Mesendoderm (in vitro differentiated cells): ENCODE data around the gene SLC12A8.
A peak's percentile ranks its signal among the peaks of the same experiment; 100 is the strongest.

Experiments
- DNase-seq: peaks from one replicate; pipeline ENCODE4 v3.0.0; 2013
- H2AK5ac ChIP-seq: 2 replicates; pipeline ENCODE4 v1.6.1; 2013; ENCODE audit warnings: low read length, inconsistent platforms
- H2BK120ac ChIP-seq: 2 replicates; pipeline ENCODE4 v1.6.1; 2013; ENCODE audit warnings: low read depth, mild to moderate bottlenecking, low read length, moderate library complexity, mixed read lengths
- H2BK15ac ChIP-seq: replicated peaks from 2 replicates; pipeline ENCODE4 v1.6.1; 2013; ENCODE audit warnings: low read depth, mild to moderate bottlenecking, moderate library complexity
- H2BK5ac ChIP-seq: 2 replicates; pipeline ENCODE4 v1.6.1; 2013; ENCODE audit warnings: low read length, inconsistent platforms
- H3K18ac ChIP-seq: 2 replicates; pipeline ENCODE4 v1.6.1; 2013; ENCODE audit warnings: mild to moderate bottlenecking, low read length, mixed read lengths
- H3K23ac ChIP-seq: one replicate; pipeline ENCODE4 v1.6.1; 2013; ENCODE audit warnings: low read length
- H3K27ac ChIP-seq: 2 replicates; pipeline ENCODE4 v1.5.1; 2013; ENCODE audit warnings: low read depth, mild to moderate bottlenecking, inconsistent platforms, low read length, moderate library complexity
- H3K27me3 ChIP-seq: 2 replicates; pipeline ENCODE4 v1.6.1; 2013; ENCODE audit warnings: low read length, control low read depth, mild to moderate bottlenecking, inconsistent platforms; ENCODE audit not compliant: insufficient read depth, poor library complexity
- H3K36me3 ChIP-seq: 2 replicates; pipeline ENCODE4 v1.6.1; 2013; ENCODE audit warnings: low read length, inconsistent platforms; ENCODE audit not compliant: control insufficient read depth, insufficient read depth
- H3K4ac ChIP-seq: one replicate; pipeline ENCODE4 v1.6.1; 2013; ENCODE audit warnings: low read depth, mild to moderate bottlenecking, low read length, moderate library complexity
- H3K4me1 ChIP-seq: 2 replicates; pipeline ENCODE4 v1.6.1; 2013; ENCODE audit warnings: low read depth, low read length, inconsistent platforms; ENCODE audit not compliant: control insufficient read depth
- H3K4me2 ChIP-seq: 2 replicates; pipeline ENCODE4 v1.6.1; 2013; ENCODE audit warnings: low read length
- H3K4me3 ChIP-seq: 2 replicates; pipeline ENCODE4 v1.5.1; 2013; ENCODE audit warnings: mild to moderate bottlenecking, low read length
- H3K56ac ChIP-seq: one replicate; pipeline ENCODE4 v1.6.1; 2013; ENCODE audit warnings: low read length
- H3K79me1 ChIP-seq: 2 replicates; pipeline ENCODE4 v1.6.1; 2013; ENCODE audit warnings: low read length, inconsistent platforms
- H3K79me2 ChIP-seq: 2 replicates; pipeline ENCODE4 v1.6.1; 2013; ENCODE audit warnings: mild to moderate bottlenecking, low read length; ENCODE audit not compliant: control insufficient read depth, insufficient read depth
- H3K9ac ChIP-seq: 2 replicates; pipeline ENCODE4 v1.6.1; 2013; ENCODE audit warnings: low read length, inconsistent platforms
- H4K5ac ChIP-seq: one replicate; pipeline ENCODE4 v1.6.1; 2013; ENCODE audit warnings: low read length
- H4K8ac ChIP-seq: one replicate; pipeline ENCODE4 v1.6.1; 2013; ENCODE audit warnings: low read depth, mild to moderate bottlenecking, control low read depth, low read length, moderate library complexity
- WGBS: extraction: QIAGEN DNeasy Blood & Tissue Kit; methylation state at CpG from one replicate; pipeline ENCODE4 v1.1.7; 2013; ENCODE audit warnings: low lambda C conversion rate, missing lambda C conversion rate; ENCODE audit not compliant: insufficient coverage; ENCODE audit errors: extremely low coverage; 5-methylcytosine and 5-hydroxymethylcytosine counted together

Gene SLC12A8

GRCh38 chr3:125150525-125151441, 61.8 kb downstream of the SLC12A8 start:
- Histone ChIP-seq H3K79me2 (no peaks in the 10 kb centered on the region), H3K23ac (no peak overlapping the region), H3K79me1 (no peaks in the 10 kb centered on the region), H3K18ac (no peak overlapping the region), H3K4ac (no peak overlapping the region), H3K9ac (no peak overlapping the region), H2AK5ac (no peak overlapping the region), H3K4me1 (peaks cover 4% of the 10 kb centered on the region), H2BK5ac (peak overlapping the region; percentile 11), H2BK15ac (no peak overlapping the region), H3K56ac (no peak overlapping the region), H3K27me3 (no peaks in the 10 kb centered on the region), H4K8ac (no peak overlapping the region), H4K5ac (no peak overlapping the region), H2BK120ac (no peak overlapping the region), H3K36me3 (no peaks in the 10 kb centered on the region), H3K4me2 (no peak overlapping the region), H3K27ac (no peak overlapping the region), H3K4me3 (no peak overlapping the region)
- WGBS: no CpG with 5 or more reads among the region's 14 CpGs
- peak; percentile 89 for DNase-seq

- H3K4me3 ChIP-seq: no peak overlapping the region
- H2BK5ac ChIP-seq: no peak overlapping the region
- H2AK5ac ChIP-seq: no peak overlapping the region
- no peaks in the 10 kb centered on the region for H3K79me1 ChIP-seq
- no peak overlapping the region for H3K4me2 ChIP-seq
- H3K36me3 ChIP-seq: no peaks in the 10 kb centered on the region
- H3K27ac ChIP-seq: no peak overlapping the region
- no peak overlapping the region for H4K5ac ChIP-seq
- no peaks in the 10 kb centered on the region for H3K27me3 ChIP-seq
- H3K23ac ChIP-seq: no peak overlapping the region
- H3K4ac ChIP-seq: no peak overlapping the region
- H3K79me2 ChIP-seq: no peaks in the 10 kb centered on the region
- peak overlapping the region; percentile 39 for H2BK15ac ChIP-seq
- no peak overlapping the region for H4K8ac ChIP-seq
- no peak for DNase-seq
- H3K4me1 ChIP-seq: peaks cover 6% of the 10 kb centered on the region
- H3K9ac ChIP-seq: no peak overlapping the region
- peak overlapping the region; percentile 21 for H3K18ac ChIP-seq
- H2BK120ac ChIP-seq: no peak overlapping the region
- H3K56ac ChIP-seq: peak overlapping the region; percentile 62
Measured at GRCh38 chr3:125149462-125149861, 63.1 kb downstream of the SLC12A8 start.

- H3K36me3 ChIP-seq: no peaks in the 10 kb centered on the region
- H3K27me3 ChIP-seq: no peaks in the 10 kb centered on the region
- no peak overlapping the region for H3K4ac ChIP-seq
- no peak overlapping the region for H2BK15ac ChIP-seq
- peak overlapping the region; percentile 10 for H2AK5ac ChIP-seq
- H3K18ac ChIP-seq: peak overlapping the region; percentile 21
- H2BK5ac ChIP-seq: no peak overlapping the region
- peaks cover 6% of the 10 kb centered on the region for H3K4me1 ChIP-seq
- H4K5ac ChIP-seq: no peak overlapping the region
- no peak overlapping the region for H3K4me3 ChIP-seq
- H2BK120ac ChIP-seq: no peak overlapping the region
- no CpG with 5 or more reads among the region's 17 CpGs for WGBS
- H3K79me2 ChIP-seq: no peaks in the 10 kb centered on the region
- H3K23ac ChIP-seq: no peak overlapping the region
- H3K9ac ChIP-seq: no peak overlapping the region
- DNase-seq: peak; percentile 71
- H3K56ac ChIP-seq: peak overlapping the region; percentile 62
- H4K8ac ChIP-seq: no peak overlapping the region
- no peaks in the 10 kb centered on the region for H3K79me1 ChIP-seq
- no peak overlapping the region for H3K4me2 ChIP-seq
- H3K27ac ChIP-seq: no peak overlapping the region
Measured at GRCh38 chr3:125148836-125149235, 63.7 kb downstream of the SLC12A8 start.

GRCh38 chr3:125148016-125148812, 64.3 kb downstream of the SLC12A8 start:
- no peaks in the 10 kb centered on the region for H3K27me3 ChIP-seq
- no peak for DNase-seq
- no peak overlapping the region for H3K27ac ChIP-seq
- no peaks in the 10 kb centered on the region for H3K79me1 ChIP-seq
- no peak overlapping the region for H3K4ac ChIP-seq
- peak overlapping the region; percentile 62 for H3K56ac ChIP-seq
- H3K4me1 ChIP-seq: peaks cover 11% of the 10 kb centered on the region
- no peak overlapping the region for H4K5ac ChIP-seq
- H4K8ac ChIP-seq: no peak overlapping the region
- no peak overlapping the region for H3K4me2 ChIP-seq
- no peak overlapping the region for H3K4me3 ChIP-seq
- no peak overlapping the region for H2BK5ac ChIP-seq
- H2BK15ac ChIP-seq: no peak overlapping the region
- H2BK120ac ChIP-seq: no peak overlapping the region
- WGBS: no CpG with 5 or more reads among the region's 7 CpGs
- H3K36me3 ChIP-seq: no peaks in the 10 kb centered on the region
- no peak overlapping the region for H3K9ac ChIP-seq
- peak overlapping the region; percentile 6 for H3K18ac ChIP-seq
- no peaks in the 10 kb centered on the region for H3K79me2 ChIP-seq
- H2AK5ac ChIP-seq: peak overlapping the region; percentile 10
- no peak overlapping the region for H3K23ac ChIP-seq

- no peak overlapping the region for H3K27ac ChIP-seq
Measured at GRCh38 chr3:125147491-125147820, 65.1 kb downstream of the SLC12A8 start.

More at GRCh38 chr3:125147491-125147820, 65.1 kb downstream of the SLC12A8 start:
- H3K79me1 ChIP-seq: no peaks in the 10 kb centered on the region
- H4K5ac ChIP-seq: no peak overlapping the region
- H3K18ac ChIP-seq: peak overlapping the region; percentile 16
- H2BK5ac ChIP-seq: peak overlapping the region; percentile 31
- no peak overlapping the region for H2BK15ac ChIP-seq
- H3K4me2 ChIP-seq: no peak overlapping the region
- H3K27me3 ChIP-seq: no peaks in the 10 kb centered on the region
- H2BK120ac ChIP-seq: no peak overlapping the region
- no peak overlapping the region for H3K23ac ChIP-seq
- no peak overlapping the region for H3K4me3 ChIP-seq
- peaks cover 17% of the 10 kb centered on the region for H3K4me1 ChIP-seq
- no peaks in the 10 kb centered on the region for H3K36me3 ChIP-seq
- H3K56ac ChIP-seq: peak overlapping the region; percentile 54
- no peak overlapping the region for H4K8ac ChIP-seq
- no peak for DNase-seq
- no peaks in the 10 kb centered on the region for H3K79me2 ChIP-seq
- no CpG with 5 or more reads among the region's 6 CpGs for WGBS
- peak overlapping the region; percentile 79 for H2AK5ac ChIP-seq
- no peak overlapping the region for H3K4ac ChIP-seq
- H3K9ac ChIP-seq: no peak overlapping the region
